ENCODE measurements around the gene PPP1R14C. TPM values are rescaled to one million over a fixed set of nuclear protein-coding genes. Genes with fewer than 3 reads are reported as not detected.
"Not testable (repeated sequence)": the region's sequence is repeated elsewhere in the genome, so short reads cannot be mapped to it uniquely, and the experiment has no call there.

PPP1R14C gene
- total and polyA plus RNA-seq, 8 donors, result 11.7 to 33.6 (median 18.6) TPM

- intact Hi-C loops (cut with DNase I), result no loop called here
- H3K4me3 ChIP-seq, result no peak overlapping the region
- no peaks in the 10 kb centered on the region for H3K27me3 ChIP-seq
- no peaks in the 10 kb centered on the region for H3K9me3 ChIP-seq
- H3K36me3 ChIP-seq, result no peaks in the 10 kb centered on the region
- H3K4me1 ChIP-seq, result peaks cover 13 to 16% of the 10 kb centered on the region in 2 donors
- peak; percentile 49 to 85 (median 81) for DNase-seq
- ATAC-seq, result peak; percentile 92
- no peak for TF ChIP-seq CTCF (IDR thresholded peaks at IDR 0.05)
- H3K27ac ChIP-seq, result no peak overlapping the region
Measured at GRCh38 chr6:150236544-150236943, 93.7 kb downstream of the PPP1R14C start.

- H3K9me3 ChIP-seq, result no peaks in the 10 kb centered on the region
- H3K27me3 ChIP-seq, result no peaks in the 10 kb centered on the region
- no peaks in the 10 kb centered on the region for H3K36me3 ChIP-seq
- TF ChIP-seq CTCF (IDR thresholded peaks at IDR 0.05), result no peak
- peaks cover 13 to 16% of the 10 kb centered on the region in 2 donors for H3K4me1 ChIP-seq
- H3K4me3 ChIP-seq, result no peak overlapping the region
- DNase-seq (no peak), ATAC-seq (no peak)
- intact Hi-C loops (cut with DNase I), result no loop called here
- H3K27ac ChIP-seq, result peak overlapping the region in 1 of 2 donors; percentile 29
Measured at GRCh38 chr6:150237626-150238025, 94.8 kb downstream of the PPP1R14C start.

GRCh38 chr6:150238336-150238741 is 95.5 kb downstream of the PPP1R14C start:
- ATAC-seq, result peak; percentile 69
- H3K4me1 ChIP-seq, result peaks cover 13 to 16% of the 10 kb centered on the region in 2 donors
- intact Hi-C loops (cut with DNase I), result no loop called here

GRCh38 chr6:150238846-150239407 is 96.1 kb downstream of the PPP1R14C start:
- no peak for TF ChIP-seq CTCF (IDR thresholded peaks at IDR 0.05)
- H3K4me3 ChIP-seq, result no peak overlapping the region
- no peaks in the 10 kb centered on the region for H3K36me3 ChIP-seq
- H3K4me1 ChIP-seq, result peaks cover 13 to 16% of the 10 kb centered on the region in 2 donors
- H3K27ac ChIP-seq, result no peak overlapping the region
- ATAC-seq, result no peak
- DNase-seq, result no peak
- no peaks in the 10 kb centered on the region for H3K9me3 ChIP-seq
- H3K27me3 ChIP-seq, result no peaks in the 10 kb centered on the region
- intact Hi-C loops (cut with DNase I), result no loop called here

More at GRCh38 chr6:150238336-150238741, 95.5 kb downstream of the PPP1R14C start:
- H3K4me3 ChIP-seq, result no peak overlapping the region
- DNase-seq, result peak in 2 of 4 donors; percentile 53 to 57
- H3K9me3 ChIP-seq, result no peaks in the 10 kb centered on the region
- peak overlapping the region in 1 of 2 donors; percentile 5 for H3K27ac ChIP-seq
- TF ChIP-seq CTCF (IDR thresholded peaks at IDR 0.05), result no peak
- H3K36me3 ChIP-seq, result no peaks in the 10 kb centered on the region
- H3K27me3 ChIP-seq, result no peaks in the 10 kb centered on the region

- ATAC-seq; H3K9me3 ChIP-seq; H3K4me3 ChIP-seq; DNase-seq; H3K27ac ChIP-seq; intact Hi-C loops (cut with DNase I); H3K27me3 ChIP-seq; H3K36me3 ChIP-seq: not testable (repeated sequence)
- H3K4me1 ChIP-seq, result peaks cover 13 to 16% of the 10 kb centered on the region in 2 donors
Measured at GRCh38 chr6:150241756-150242155, 98.9 kb downstream of the PPP1R14C start.
